ENCODE measurements around the gene SAMSN1. TPM values are rescaled to one million over a fixed set of nuclear protein-coding genes. Genes with fewer than 3 reads are reported as not detected.

SAMSN1 gene
- polyA plus RNA-seq, 2 of the 4 experiments (the other 2 are of a cell fraction): 0.06 TPM; not detected in 1

- WGBS (ENCODE audit: missing lambda C conversion rate): 75% methylated on average over 7 of the region's 8 CpGs
- Histone ChIP-seq H3K9me3 (no peaks in the 10 kb centered on the region), H3K4me2 (no peak overlapping the region), H3K27ac (no peak overlapping the region), H3K4me3 (no peak overlapping the region), H3K4me1 (no peaks in the 10 kb centered on the region)
- POLR2A ChIA-PET: no interaction called here
- FAIRE-seq (no peak), ATAC-seq (no peak), DNase-seq (ENCODE audit: low read depth in 1 of 2, low spot score in 1 of 2) (no peak)
- TF ChIP-seq, protein P1, sequence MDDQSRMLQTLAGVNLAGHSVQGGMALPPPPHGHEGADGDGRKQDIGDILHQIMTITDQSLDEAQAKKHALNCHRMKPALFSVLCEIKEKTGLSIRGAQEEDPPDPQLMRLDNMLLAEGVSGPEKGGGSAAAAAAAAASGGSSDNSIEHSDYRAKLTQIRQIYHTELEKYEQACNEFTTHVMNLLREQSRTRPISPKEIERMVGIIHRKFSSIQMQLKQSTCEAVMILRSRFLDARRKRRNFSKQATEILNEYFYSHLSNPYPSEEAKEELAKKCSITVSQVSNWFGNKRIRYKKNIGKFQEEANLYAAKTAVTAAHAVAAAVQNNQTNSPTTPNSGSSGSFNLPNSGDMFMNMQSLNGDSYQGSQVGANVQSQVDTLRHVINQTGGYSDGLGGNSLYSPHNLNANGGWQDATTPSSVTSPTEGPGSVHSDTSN (IDR thresholded peaks at IDR 0.05): no peak
- no peak for TF ChIP-seq HOXA7 (CRISPR knock-in tag; IDR thresholded peaks at IDR 0.05)
- no peak for TF ChIP-seq FOSB (CRISPR knock-in tag; IDR thresholded peaks at IDR 0.05)
- TF ChIP-seq ZFP36 (IDR thresholded peaks at IDR 0.05; ENCODE audit: borderline replicate concordance, partially characterized antibody): no peak
- TF ChIP-seq POLR2AphosphoS2 (conservative IDR thresholded peaks at IDR 0.05; ENCODE audit: low read length): no peak
- no peak for TF ChIP-seq TFCP2L1 (CRISPR knock-in tag; IDR thresholded peaks at IDR 0.05)
- TF ChIP-seq CHD4 (IDR thresholded peaks at IDR 0.05; ENCODE audit: borderline replicate concordance): no peak
- TF ChIP-seq MAZ (IDR thresholded peaks at IDR 0.05; ENCODE audit: borderline replicate concordance, low read depth, low read length): no peak
- TF ChIP-seq RNF2 (IDR thresholded peaks at IDR 0.05; ENCODE audit: borderline replicate concordance, low read depth): no peak
- no peak for TF ChIP-seq HEYL (CRISPR knock-in tag; IDR thresholded peaks at IDR 0.05)
- CTCF ChIA-PET: no interaction called here
Measured at GRCh38 chr21:14483296-14483695, 62.8 kb downstream of the SAMSN1 start.

DNA sequence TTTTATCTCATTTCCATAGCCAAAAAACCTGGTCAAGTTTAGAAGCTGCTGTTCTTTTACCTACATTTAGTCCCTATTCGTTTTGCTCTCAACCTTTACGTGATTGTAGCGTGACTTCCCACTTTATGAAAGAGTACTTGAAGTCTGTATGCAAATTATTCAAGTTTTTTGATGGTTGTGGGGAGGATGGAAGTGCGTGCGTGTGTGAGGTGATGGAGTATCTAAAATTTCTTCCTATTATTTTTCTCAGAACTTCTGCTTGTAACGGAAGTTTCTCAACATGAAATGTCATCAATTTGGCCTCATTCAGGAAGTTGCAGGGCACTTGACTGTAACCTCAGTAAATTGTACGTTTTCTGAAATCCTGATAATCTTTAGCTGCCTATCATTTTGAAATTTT, 64.0 kb downstream of the SAMSN1 start:
- H3K4me1 ChIP-seq: no peaks in the 10 kb centered on the region
- H3K9me3 ChIP-seq: no peaks in the 10 kb centered on the region
- TF ChIP-seq NR3C1 (IDR thresholded peaks at IDR 0.05) (no peak), PHF8 (IDR thresholded peaks at IDR 0.05; ENCODE audit: borderline replicate concordance, low read depth) (no peak), ZSCAN20 (CRISPR knock-in tag; IDR thresholded peaks at IDR 0.05) (no peak), TFCP2L1 (CRISPR knock-in tag; IDR thresholded peaks at IDR 0.05) (no peak), RCOR1 (IDR thresholded peaks at IDR 0.05; ENCODE audit: low read depth, low read length) (no peak), GATA3 (IDR thresholded peaks at IDR 0.05; ENCODE audit: borderline replicate concordance) (no peak), SMC3 (IDR thresholded peaks at IDR 0.05) (no peak), ZC3H11A (IDR thresholded peaks at IDR 0.05) (no peak), KDM1A (IDR thresholded peaks at IDR 0.05; ENCODE audit: low read depth) (no peak), NFE2L2 (conservative IDR thresholded peaks at IDR 0.05; ENCODE audit: low read length) (no peak), JUNB (IDR thresholded peaks at IDR 0.05) (no peak), CHD4 (IDR thresholded peaks at IDR 0.05; ENCODE audit: borderline replicate concordance) (no peak), CBX2 (IDR thresholded peaks at IDR 0.05; ENCODE audit: borderline replicate concordance, low read depth) (no peak), NPAS2 (CRISPR knock-in tag; IDR thresholded peaks at IDR 0.05; ENCODE audit: borderline replicate concordance) (no peak), REST (IDR thresholded peaks at IDR 0.05) (no peak)
- ChIA-PET CTCF (no interaction called here), POLR2A (no interaction called here)
- H3K4me2 ChIP-seq: no peak overlapping the region
- no peak for FAIRE-seq
- no peak overlapping the region for H3K4me3 ChIP-seq
- 43% methylated on average over 7 of the region's 7 CpGs for WGBS (ENCODE audit: missing lambda C conversion rate)
- H3K27ac ChIP-seq: no peak overlapping the region
- DNase-seq (ENCODE audit: low read depth in 1 of 2, low spot score in 1 of 2): no peak
- ATAC-seq: no peak

All from A549 (cell line).